Testis (tissue), 2 donors: ENCODE measurements around the gene NDUFS3.

ENCODE experiments used
- POLR2A ChIP-seq: fragments of 450-650 bp; IDR thresholded peaks from one replicate; pipeline ENCODE4 v1.6.1; 2017; ENCODE audit warnings: antibody characterized with exemption, mild to moderate bottlenecking, moderate library complexity
- TF ChIP-seq, protein P1 (sequence below), 3 experiments: fragments of 450-650 bp in 2 of 3; fragments of 200-600 bp in 1 of 3; sonication (generic) in 1 of 3; IDR thresholded peaks; one replicate each; pipeline ENCODE4 v1.5.1; 2016 to 2019; ENCODE audit warnings: antibody characterized with exemption in 3 of 3, mild to moderate bottlenecking in 2 of 3, moderate library complexity in 1 of 3

DNA sequence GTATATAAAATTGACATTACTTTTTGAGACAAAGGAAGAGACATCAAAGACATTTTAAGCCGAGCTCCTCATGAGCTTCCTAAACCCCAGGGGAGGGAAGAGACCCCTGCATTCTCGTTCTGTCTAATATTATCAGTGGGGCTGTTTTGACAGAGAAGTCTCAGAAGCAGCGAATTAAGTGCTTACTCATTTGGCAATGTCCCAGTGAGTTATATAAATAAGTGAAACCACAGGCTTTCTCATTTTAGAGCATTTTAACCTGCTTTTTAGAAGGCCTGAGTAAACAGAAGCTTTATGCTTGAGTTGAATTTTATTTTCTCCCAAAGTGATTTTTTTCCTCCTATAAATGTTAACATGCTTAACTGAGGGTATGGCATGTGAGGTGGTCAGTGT, 38.5 kb downstream of the NDUFS3 start:
- TF ChIP-seq, protein P1, sequence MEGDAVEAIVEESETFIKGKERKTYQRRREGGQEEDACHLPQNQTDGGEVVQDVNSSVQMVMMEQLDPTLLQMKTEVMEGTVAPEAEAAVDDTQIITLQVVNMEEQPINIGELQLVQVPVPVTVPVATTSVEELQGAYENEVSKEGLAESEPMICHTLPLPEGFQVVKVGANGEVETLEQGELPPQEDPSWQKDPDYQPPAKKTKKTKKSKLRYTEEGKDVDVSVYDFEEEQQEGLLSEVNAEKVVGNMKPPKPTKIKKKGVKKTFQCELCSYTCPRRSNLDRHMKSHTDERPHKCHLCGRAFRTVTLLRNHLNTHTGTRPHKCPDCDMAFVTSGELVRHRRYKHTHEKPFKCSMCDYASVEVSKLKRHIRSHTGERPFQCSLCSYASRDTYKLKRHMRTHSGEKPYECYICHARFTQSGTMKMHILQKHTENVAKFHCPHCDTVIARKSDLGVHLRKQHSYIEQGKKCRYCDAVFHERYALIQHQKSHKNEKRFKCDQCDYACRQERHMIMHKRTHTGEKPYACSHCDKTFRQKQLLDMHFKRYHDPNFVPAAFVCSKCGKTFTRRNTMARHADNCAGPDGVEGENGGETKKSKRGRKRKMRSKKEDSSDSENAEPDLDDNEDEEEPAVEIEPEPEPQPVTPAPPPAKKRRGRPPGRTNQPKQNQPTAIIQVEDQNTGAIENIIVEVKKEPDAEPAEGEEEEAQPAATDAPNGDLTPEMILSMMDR (IDR thresholded peaks at IDR 0.05): no peak
- TF ChIP-seq POLR2A: no peak
